ENCODE measurements around the gene GC.
"Not testable (repeated sequence)": the region's sequence is repeated elsewhere in the genome, so short reads cannot be mapped to it uniquely, and the experiment has no call there.

GC gene, protein sequence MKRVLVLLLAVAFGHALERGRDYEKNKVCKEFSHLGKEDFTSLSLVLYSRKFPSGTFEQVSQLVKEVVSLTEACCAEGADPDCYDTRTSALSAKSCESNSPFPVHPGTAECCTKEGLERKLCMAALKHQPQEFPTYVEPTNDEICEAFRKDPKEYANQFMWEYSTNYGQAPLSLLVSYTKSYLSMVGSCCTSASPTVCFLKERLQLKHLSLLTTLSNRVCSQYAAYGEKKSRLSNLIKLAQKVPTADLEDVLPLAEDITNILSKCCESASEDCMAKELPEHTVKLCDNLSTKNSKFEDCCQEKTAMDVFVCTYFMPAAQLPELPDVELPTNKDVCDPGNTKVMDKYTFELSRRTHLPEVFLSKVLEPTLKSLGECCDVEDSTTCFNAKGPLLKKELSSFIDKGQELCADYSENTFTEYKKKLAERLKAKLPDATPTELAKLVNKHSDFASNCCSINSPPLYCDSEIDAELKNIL

DNA sequence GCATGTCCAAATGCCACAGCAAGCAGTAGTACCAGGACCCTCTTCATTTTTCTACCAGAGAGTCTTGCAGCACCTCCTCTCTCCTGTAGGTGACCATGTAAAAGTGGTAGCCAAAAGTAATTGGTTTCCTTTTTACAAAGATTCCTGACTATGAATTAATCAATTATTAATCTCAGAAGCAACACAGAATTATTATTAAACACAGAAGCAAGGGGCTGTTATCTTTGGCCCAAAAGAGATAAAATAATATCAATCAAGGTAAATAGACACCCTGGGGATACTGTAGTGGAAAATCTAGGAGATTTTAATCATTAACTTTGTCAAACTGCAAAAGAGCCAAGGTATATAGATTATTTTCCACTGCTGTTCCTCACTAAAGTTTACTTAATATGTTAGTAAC lies at the start of gene GC:
GC (minus strand) TSS at position 108 of the 400 bp plus-strand sequence; CDS start at position 47, 61 bp downstream.
- DNase-seq = no peak

DNA sequence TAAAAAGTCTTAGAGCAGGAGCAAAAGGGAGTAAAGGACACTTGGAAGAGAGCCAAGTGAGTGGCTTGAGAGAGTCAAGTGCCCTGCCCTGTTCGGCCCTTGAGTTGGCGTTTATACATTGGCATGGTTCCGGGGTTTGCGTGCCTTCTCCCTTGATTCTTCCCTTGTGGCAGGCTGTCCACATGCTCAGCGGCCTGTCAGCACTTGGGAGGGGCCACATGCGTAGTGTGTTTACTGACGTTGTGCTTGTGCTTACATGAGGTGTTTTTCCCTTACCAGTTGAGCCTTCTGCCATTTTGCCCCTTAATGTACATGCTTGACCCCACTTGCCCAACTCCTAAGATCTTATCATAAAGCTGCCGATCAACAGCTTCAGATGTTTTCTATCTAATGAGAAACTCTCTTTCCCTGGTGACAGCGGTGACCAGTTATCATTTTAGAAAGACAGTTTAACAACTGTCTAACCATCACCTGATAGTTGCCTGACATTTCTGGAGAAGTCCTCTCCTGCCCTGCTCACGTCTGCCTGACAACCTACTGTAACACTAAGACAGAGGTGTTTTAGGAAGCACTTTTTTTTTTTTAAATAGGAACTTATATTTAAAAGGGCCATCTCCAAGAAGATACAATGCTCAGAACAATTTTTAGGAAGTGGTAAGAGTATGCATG lies 49.5 kb upstream of the GC start:
- no peak for DNase-seq

DNA sequence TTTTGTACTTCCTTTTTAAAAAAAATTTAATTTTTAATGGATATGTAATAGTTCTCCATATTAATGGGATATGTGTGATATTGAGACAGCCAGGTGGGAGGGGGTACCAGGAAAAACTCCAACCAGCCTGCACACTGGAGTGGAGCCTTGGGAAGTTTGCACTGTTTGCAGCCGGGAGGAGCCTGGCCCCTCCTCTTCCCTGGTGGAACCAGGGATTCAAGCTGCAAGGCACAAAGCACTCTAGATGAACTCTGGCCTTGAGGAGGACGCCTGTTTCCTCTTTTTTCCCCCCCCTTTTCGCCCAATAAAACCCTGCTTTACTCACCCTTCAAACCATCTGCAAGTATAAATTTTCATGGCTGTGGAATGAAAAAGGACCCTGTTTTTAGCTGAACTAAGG lies 48.2 kb upstream of the GC start:
- DNase-seq = no peak

DNA sequence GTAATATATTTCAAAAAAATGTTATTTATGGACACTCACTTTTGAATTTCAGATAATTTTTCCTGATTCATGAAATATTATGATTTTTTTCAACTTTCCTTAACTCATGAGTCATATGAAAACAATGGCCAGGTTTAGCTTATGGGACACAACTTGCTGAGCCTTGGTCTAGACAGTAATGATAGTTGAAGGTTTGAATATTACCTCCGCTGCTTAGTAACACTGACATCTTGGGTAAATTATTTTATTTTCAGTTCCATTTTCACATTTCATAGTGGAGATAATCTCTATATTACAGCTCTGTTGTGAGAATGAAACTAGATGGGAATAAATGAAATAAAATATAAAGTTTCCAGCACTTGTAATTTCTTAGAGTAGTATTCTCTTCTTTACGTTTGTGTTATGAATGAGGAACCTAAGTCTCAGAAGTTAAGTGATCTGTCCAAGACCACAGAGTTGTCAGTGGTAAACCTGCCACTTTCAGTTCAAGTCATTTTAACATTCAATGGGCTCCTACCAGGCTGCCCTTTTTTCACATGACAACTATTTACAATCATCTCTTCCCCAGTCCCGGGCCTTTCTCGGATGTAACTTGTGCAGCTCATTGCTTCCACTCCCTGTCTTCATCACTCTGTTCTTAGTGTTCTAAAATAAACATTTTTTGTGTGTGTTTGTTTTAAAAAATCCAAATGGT lies 46.8 kb upstream of the GC start:
- DNase-seq = no peak

DNA sequence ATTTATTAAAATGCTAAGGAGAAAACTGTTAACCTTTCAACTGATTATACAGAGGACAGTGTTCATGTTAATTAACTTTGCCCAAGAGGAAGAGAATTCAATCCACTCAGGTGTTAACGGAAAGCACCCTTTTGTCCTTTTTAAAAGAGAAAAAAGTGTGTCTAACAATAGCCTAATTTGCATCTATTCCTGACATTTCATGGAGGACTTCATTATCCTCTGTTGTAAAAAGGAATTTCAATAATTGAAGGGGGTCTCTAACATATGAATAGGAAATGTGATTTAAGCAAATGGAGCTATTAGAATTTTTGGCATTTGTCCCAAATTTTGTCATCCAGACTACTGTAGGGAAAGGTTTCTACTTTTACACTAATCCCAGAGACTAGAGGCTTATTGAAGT lies 44.6 kb upstream of the GC start:
- DNase-seq = no peak

DNA sequence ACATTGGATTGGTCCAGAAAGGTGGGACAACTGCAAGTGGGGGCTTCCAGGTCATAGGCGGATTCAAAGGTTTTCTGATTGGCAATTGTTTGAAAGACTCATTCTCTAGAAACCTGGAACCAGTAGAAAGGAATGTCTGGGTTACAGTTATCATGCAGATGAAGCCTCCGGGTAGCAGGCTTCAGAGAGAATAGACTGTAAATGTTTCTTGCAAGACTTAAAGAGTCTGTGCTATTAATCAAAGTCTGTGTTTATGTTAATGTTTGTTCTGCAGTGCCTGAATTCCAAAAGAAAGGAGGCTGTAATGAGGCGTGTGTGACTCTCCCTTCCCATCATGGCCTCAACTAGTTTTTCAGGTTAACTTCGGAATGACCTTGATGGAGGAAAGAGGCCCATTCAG lies 43.9 kb upstream of the GC start:
- DNase-seq = no peak

DNA sequence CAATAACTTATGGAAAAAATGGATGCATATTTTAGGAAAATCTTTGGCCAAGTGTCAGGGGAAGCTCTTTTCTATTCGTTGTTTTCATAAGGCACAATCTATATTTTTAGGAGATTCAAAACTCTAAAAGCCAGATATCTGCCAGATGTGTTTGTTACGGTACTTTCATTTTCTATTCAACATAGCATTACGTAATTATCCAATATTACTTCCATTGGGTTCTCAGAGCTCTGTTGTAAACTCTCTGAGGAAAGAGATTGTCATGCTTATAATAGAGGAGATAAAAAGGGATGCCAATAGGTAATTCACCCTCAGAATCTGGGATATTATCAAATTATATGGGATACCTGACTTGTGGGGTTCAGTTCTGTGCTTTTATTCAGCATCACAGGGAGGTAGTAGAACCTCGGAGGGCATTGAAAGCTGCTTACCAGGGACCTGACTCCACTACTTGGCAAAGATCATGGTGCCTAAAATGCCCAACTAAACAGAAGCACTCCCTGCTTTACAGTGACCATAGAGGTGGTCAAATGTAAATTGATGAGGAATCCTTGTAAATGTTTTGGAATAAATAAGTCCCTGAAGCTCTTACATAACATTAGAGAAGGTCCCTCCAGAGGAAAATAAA lies 32.9 kb upstream of the GC start:
- no peak for DNase-seq

DNA sequence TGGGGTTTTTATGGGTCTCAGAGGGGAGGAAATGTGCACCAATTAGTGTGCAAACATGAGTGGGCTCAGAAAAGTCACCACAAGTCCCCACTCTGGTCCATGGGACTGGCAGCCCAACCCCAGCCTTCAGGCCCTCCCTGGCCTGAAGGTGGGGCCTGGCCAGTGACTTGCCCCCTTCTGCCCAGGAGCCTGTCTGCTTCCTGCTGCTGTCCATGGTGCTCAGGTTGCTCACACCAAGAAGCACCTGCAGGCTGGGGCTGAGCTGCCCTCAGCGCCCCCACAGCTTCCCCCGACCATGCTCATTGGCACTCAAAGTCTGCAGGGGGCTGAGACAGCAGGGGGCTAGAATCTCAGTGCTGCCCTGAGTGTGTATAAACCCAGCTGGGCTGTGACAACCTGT lies 30.6 kb upstream of the GC start:
- no peak for DNase-seq

DNA sequence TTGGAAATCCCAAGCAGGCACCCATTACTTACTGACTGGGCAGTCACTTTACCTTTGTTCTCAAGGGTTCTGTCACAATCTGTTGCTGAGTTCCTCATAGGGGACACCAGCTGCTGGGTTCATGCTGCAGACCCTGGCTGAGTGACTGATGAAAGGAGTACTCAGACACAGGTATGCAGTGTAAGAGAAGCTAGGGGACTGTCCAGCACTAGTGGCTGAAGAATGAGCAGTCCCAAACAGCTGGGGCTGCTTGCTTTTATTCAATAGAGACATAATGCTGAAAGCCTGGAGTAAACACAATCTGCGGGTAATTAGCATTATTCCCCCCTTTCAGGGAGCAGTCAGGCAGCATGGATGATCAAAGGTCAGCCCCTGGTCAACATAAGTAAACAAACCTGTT lies 25.9 kb upstream of the GC start:
- not testable (repeated sequence) for DNase-seq

DNA sequence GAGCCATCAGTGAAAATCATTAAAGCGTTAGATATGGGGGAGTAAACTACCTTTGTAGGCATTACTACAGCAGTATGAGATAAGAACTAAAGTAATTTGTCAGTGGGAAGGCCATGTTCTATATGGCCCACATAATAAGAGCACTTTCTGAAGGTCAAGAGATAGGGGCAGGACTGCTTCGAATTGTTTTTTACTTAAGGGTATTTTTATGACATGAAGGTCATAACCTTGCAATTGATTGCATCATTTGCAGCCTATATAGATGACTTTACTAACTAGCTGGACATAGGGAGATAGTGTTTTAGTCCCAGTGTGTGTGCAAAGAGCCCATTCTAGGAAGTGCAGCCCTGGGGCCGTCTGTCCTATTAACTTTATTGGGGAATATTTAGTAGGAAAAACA lies 23.6 kb upstream of the GC start:
- no peak for DNase-seq

DNA sequence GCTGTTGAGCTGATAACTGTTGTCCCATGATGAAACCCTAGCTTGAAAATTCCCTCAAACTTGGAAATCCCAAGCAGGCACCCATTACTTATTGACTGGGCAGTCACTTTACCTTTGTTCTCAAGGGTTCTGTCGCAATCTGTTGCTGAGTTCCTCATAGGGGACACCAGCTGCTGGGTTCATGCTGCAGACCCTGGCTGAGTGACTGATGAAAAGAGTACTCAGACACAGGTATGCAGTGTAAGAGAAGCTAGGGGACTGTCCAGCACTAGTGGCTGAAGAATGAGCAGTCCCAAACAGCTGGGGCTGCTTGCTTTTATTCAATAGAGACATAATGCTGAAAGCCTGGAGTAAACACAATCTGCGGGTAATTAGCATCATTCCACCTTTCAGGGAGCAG lies 21.4 kb upstream of the GC start:
- DNase-seq = not testable (repeated sequence)

DNA sequence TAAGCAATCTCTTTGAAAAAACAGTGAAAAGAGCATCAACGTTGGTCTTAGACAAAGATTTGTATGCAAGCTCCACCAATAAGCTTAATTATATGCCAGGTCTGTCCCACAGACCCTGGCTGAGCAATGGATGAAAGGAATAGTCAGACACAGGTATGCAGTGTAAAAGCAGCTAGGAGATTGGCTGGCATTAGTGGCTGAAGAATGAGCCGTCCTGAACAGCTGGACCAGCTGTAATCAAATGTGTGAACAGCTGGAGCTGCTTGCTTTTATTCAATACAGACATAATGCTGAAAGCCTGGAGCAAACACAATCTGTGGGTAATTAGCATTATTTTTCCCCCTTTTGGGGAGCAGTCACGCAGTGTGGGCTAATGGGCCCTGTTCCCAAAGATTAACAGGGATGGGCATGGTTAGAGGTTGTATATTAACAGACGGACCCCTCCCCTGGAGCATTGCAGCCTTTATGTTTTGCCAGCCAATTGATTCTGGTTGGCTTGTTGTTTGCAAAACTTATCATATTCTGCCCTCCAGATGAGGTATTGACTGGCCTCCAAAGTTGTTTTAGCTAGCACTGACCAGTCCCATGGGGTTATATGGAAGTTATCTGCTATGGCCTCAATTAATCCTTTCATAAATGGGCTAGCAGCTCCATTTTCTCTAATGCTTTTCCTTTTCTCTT lies 20.3 kb upstream of the GC start:
- not testable (repeated sequence) for DNase-seq

DNA sequence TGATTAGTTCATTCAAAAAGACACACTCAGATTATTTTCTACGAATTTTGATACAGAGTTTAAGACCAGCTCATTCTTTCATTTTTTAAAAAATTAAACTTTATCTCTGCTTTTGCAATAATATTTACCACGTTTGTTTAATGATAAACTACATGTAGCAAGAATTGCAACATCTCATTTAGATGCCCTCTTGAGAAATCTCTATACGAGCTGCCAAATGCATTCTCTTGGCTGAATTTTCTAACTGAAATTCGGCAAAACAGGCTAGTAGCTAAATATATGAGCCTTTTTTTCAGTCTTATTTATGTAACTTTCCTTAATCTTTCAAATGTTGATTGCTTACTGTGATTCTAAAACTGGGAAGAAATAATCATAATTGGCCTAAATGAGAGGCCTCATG lies 2.1 kb upstream of the GC start:
- DNase-seq = no peak

DNA sequence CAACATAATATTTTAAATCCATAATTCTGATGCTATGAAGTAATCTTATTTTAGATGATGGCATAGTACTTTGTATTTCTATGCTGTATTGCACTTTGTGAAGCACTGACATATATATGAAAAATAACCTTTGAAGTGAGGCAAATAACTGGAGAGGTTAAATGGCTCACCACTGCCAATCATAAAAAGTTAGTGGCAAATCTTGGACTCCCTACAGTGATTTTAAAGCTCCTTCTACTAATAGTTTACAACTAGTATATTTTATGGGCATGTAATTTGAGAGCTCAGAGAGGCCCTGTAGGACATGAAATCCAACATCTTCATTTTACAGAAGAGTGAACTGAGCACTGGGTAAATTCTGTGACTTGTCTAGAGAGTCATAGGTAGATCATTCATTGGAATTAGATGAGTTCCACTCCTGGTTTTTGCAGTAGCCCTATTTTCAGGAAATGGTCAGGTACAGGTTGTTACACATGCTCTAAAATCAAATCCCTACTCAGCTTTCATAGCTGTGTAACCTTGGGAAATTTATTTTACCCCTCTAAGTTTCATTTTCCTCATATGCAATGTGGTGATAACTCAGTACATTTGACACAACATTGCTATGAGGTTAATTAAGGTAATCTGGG lies 804 bp upstream of the GC start:
- no peak for DNase-seq

DNA sequence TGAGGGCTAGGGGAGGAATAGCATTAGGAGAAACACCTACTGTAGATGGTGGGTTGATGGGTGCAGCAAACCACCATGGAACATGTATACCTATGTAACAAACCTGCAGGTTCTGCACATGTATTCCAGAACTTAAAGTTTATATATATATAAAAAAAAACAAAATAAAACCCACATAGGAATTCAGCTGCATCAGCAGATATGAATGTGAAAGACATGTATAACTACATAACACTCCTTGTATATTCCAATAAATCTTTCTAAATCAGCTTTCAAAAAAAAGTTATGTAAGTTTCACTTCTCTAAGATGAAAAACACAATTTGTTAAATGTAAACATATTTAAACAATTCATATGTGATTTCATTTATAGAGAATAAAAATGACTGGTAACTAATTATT lies 6.0 kb downstream of the GC start:
- no peak for DNase-seq

DNA sequence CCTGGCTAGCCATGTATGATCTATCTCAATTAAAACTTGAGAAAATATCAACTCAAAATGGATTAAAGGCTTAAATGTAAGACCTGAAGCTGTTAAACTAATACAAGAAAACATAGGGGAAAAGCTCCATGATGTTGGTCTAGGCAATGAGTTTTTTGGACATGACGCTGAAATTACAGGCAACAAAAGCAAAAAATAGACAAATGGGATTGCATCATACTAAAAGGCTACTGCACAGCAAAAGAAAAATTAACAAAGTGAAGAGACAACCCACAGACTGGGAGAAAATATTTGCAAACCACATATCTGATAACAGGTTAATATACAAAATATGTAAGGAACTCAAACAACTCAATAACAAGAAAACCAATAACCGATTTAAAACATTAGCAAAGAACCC lies 8.4 kb downstream of the GC start:
- DNase-seq = no peak

DNA sequence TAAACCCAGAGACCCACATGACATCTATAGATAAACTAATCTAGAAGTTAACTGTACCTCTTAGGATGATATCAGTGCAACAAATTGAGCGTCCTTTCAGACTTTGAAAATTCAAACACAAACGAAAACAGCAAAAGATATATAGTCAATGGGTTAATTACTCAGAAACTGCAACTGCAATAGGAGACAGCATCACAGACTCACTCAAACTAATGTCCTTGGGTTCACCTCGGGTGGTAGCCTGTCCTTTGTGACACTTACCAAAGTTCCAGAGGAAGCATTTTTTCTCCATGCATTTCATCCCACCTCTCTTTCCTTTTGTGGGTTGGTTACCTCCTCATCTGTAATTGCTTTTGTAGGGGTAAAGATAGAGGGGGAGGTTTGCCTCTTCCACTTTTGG lies 9.7 kb downstream of the GC start:
- no peak for DNase-seq

DNA sequence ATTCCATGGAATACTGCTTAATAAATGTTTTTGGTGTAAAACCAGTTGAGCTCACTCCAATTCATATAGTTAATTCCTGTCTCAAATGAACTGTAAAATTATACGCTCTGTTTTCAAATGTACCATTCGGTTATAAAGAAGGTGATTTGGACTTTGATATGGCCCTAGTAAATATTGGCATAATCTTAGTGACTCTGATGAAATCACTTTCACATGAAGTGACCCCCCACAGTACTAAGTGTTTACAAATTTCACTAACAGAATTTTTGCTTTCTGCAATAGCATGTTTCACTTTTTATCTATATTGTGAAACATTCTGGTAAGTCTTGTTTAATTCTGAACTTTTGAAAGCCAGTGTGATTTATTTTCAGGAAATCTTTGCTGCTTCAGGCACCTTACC lies 10.9 kb downstream of the GC start:
- no peak for DNase-seq

DNA sequence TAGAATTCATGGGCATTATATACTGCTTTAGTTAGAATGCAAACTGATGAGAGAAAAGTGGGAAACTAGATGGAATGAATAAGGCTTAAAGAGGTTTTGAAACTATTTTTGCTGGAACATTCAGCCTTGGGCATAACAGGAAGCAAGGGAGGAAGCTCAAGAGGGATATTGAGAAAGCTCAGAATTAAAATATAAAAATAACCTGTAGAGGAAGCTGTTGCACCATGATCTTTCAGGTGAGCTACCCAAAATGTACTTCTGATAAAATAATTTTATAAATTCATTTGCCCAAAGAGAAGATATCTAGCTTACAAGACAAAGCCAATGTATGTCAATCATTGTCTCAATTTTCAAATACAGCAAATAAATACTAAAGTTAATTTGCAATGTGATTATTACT lies 11.3 kb downstream of the GC start:
- no peak for DNase-seq

DNA sequence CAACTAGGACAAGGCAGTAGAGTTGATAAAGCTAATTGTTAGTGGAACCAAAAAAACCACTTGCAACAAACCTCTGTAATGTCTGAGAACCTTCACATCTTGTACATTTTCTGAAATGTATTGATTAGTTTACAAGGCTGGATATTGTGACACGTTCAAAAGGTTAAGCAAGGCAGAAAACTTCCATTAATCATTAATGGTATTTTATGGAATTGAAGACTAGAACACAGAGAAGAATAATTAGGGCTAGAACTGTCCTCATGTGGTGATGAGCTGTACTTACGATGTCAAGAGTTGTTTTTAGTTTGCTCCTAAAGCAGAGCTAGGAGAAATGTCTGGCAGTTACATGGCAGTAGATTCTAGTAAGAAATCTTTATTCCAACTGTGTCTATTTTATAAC lies 12.3 kb downstream of the GC start:
- no peak for DNase-seq

DNA sequence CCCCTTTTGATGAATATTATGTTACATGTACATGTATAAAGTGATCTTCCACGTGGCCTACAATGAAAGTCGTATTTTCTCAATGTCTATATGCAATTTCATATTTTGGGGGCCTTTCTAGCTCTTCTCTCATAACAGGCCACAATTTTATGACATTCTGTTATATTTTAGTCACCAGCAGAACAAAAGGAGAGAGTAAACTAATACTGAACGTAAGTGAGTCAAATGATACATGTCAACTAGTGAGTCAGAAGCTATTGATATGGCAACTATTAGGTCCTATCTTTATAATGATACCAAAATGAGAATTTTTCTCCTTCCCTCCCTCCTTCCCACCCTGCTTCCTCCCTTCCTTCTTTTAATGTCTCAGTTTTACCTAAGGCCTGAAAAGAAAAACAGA lies 14.4 kb downstream of the GC start:
- DNase-seq = no peak

DNA sequence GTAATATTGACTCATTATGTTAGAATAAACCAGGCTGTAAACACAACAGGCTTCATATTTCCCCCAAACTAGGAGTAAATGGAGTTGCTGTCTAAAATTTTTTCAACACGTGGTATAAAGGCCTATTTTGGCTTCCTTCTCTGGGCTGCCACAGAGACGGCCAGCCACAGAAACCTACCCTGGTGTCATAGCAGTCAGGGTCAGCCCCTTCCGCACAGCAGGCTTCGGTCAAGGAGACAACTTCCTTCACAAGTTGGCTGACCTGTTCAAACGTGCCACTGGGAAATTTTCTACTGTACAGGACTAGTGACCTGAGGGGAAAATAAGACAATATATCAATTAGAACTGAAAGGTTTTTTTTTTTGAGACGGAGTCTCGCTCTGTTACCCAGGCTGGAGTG lies 15.8 kb downstream of the GC start:
- DNase-seq = no peak

Measured in CD4-positive, alpha-beta T cell treated with Interleukin-1 beta for 1 hour (primary cell).